ENCODE data around the gene CDCA5.

Gene CDCA5

GRCh38 chr11:65118097-65118837 lies 34.4 kb upstream of the CDCA5 start:
- Histone ChIP-seq H3K4me3 (no peak overlapping the region), H3K27ac (peak overlapping the region in 1 of 2 donors; percentile 46)
- peak; percentile 14 for TF ChIP-seq CTCF (IDR thresholded peaks at IDR 0.05)
- DNase-seq (ENCODE audit: low spot score), result no peak

- Histone ChIP-seq H3K4me3 (peak within 1 kb of the TSS; percentile 88), H3K27ac (peak within 1 kb of the TSS; percentile 52 to 89)
- peak; percentile 99 for DNase-seq (ENCODE audit: low spot score)
- peak; percentile 87 for TF ChIP-seq CTCF (IDR thresholded peaks at IDR 0.05)
Measured at GRCh38 chr11:65117206-65118096, 33.6 kb upstream of the CDCA5 start, which contains the start of gene ZNHIT2. ZNHIT2 (minus strand) TSS chr11:65117701; CDS start chr11:65117653, 48 bp downstream.

GRCh38 chr11:65116370-65117205 lies 32.7 kb upstream of the CDCA5 start:
- H3K4me3 ChIP-seq, result peak overlapping the region; percentile 88
- TF ChIP-seq CTCF (IDR thresholded peaks at IDR 0.05), result no peak
- peak overlapping the region; percentile 52 to 89 for H3K27ac ChIP-seq
- no peak for DNase-seq (ENCODE audit: low spot score)

GRCh38 chr11:65115361-65116082 lies 31.7 kb upstream of the CDCA5 start:
- Histone ChIP-seq H3K27ac (no peak overlapping the region), H3K4me3 (no peak overlapping the region)
- DNase-seq (ENCODE audit: low spot score), result no peak
- no peak for TF ChIP-seq CTCF (IDR thresholded peaks at IDR 0.05)

GRCh38 chr11:65114538-65115171 lies 30.8 kb upstream of the CDCA5 start:
- Histone ChIP-seq H3K4me3 (no peak overlapping the region), H3K27ac (no peak overlapping the region)
- no peak for DNase-seq (ENCODE audit: low spot score)
- TF ChIP-seq CTCF (IDR thresholded peaks at IDR 0.05), result no peak

- DNase-seq (ENCODE audit: low spot score), result no peak
- Histone ChIP-seq H3K4me3 (no peak overlapping the region), H3K27ac (no peak overlapping the region)
- TF ChIP-seq CTCF (IDR thresholded peaks at IDR 0.05), result no peak
Measured at GRCh38 chr11:65113839-65114238, 30.0 kb upstream of the CDCA5 start.

Data from coronary artery (tissue), 2 donors.